LNCaP clone FGC (cell line): ENCODE data around the gene SAMD8.
"Not testable (repeated sequence)": the region's sequence is repeated elsewhere in the genome, so short reads cannot be mapped to it uniquely, and the experiment has no call there.

Experiments
- DNase-seq: peaks from one replicate; pipeline ENCODE4 v3.0.0-alpha.2; 2011; ENCODE audit warnings: low read depth
- H3K4me3 ChIP-seq: 2 replicates; pipeline ENCODE4 v1.5.1; 2011; ENCODE audit warnings: mild to moderate bottlenecking, low read depth, low read length, control low read depth
- CTCF ChIP-seq: IDR thresholded peaks from 2 replicates; pipeline ENCODE4 v1.5.1; 2012; ENCODE audit warnings: mild to moderate bottlenecking; ENCODE audit not compliant: control insufficient read depth, insufficient read depth; ENCODE audit errors: extremely low read depth

Gene SAMD8

GRCh38 chr10:75107756-75108683 is 3.4 kb upstream of the SAMD8 start:
- H3K4me3 ChIP-seq = no peak overlapping the region
- no peak for TF ChIP-seq CTCF
- DNase-seq = no peak

DNA sequence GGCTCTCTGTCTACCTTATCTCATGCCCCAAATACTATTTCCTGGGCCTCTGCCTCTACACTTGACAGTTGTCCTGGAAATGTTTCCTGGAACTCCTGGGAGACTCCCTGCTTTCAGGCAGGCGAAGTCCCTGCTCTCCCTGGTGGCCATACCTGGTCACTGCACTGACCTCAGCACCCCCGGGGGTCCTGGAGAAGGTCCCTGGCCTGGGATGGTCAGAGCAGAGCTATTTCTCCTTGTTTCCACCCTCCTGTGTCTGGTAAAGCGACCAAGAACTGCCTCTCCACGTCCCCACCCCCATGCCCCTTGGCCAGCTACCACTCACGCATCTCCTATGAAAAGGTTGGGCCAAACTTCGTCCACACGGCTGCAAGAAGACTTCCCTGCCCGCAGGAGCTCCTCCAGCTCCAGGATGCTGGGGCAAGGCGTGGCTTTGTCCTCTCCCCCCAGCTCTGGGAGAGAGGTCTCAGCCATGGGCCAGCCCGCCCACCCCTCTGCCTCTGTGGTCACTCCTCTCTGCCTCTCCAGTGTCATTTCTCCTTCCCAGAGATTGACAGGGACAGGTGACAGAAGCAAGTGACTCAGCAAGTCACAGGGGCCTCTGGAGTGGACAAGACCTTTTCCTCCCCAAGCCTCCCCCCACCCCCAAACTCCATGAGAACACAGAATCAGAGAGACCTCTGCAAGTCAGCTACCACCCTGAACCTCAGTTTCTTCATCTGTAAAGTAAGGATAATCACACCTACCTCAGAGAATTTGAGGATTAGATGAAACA is 2.6 kb upstream of the SAMD8 start:
- no peak for DNase-seq
- TF ChIP-seq CTCF = peak; percentile 48
- H3K4me3 ChIP-seq = no peak overlapping the region

GRCh38 chr10:75109459-75109778 is 2.0 kb upstream of the SAMD8 start:
- H3K4me3 ChIP-seq = no peak overlapping the region
- no peak for DNase-seq
- no peak for TF ChIP-seq CTCF

- TF ChIP-seq CTCF = no peak
- peak overlapping the region; percentile 60 for H3K4me3 ChIP-seq
- DNase-seq = no peak
Measured at GRCh38 chr10:75110006-75110632, 1.3 kb upstream of the SAMD8 start.

DNA sequence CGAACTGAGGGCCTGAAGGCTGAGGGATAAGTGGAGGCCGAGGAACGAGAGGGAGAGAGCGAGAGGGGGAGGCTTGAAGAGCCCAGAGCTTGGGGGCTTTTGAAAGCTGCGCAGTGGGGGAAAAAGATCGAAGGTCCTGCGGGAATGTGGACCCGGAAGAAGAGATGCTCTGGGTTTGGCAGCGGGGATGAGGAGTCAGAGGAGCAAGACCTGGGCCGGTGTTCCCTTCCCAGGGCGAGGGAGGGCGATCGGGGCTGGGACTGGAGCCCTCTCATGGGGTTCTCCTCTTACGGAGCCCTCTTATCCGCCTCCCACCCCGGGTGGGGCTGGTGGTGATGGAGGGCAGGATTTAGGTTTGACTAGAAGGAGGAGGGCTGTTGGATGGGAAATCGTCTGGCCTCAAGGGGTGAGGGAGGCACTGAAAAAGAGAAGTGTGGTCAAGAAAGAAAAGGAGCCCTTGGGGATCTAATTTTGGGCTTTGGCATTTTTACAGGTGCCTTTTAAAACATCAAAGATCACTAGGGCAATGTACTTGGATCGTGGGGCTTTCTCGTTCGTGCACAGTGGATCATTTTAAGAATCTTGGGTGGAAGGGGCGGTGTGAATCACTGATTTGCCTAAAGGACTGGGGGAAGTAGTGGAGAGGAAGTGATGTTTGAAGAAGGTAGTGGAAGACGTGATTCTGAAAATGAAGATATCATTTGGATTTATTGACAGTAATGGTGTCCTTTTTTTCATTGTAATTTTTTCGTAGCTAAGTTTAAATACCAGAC is 637 bp downstream of the SAMD8 start:
- TF ChIP-seq CTCF = no peak
- no peak for DNase-seq
- H3K4me3 ChIP-seq = peak overlapping the region; percentile 60

GRCh38 chr10:75115137-75115536 is 3.7 kb downstream of the SAMD8 start:
- no peak for TF ChIP-seq CTCF
- DNase-seq = no peak
- H3K4me3 ChIP-seq = no peak overlapping the region

- H3K4me3 ChIP-seq, DNase-seq: not testable (repeated sequence)
Measured at GRCh38 chr10:75116941-75117775, 5.7 kb downstream of the SAMD8 start.
